ENCODE data around the gene FCMR. TPM values are rescaled to one million over a fixed set of nuclear protein-coding genes. Genes with fewer than 3 reads are reported as not detected.

FCMR gene
- total and polyA plus RNA-seq, 2 donors from 2014 or later = 1.3 to 16.7 TPM

GRCh38 chr1:206909161-206909882 is 12.4 kb downstream of the FCMR start:
- Histone ChIP-seq H3K27ac (ENCODE audit: low read depth in 2 of 2, low read length in 2 of 2) (peak overlapping the region; percentile 66 to 74), H3K9me3 (ENCODE audit: control insufficient read depth in 2 of 3, insufficient read depth in 1 of 3, low read length in 3 of 3) (no peaks in the 10 kb centered on the region), H3K4me1 (ENCODE audit: control insufficient read depth in 2 of 3, insufficient read depth in 2 of 3, low read depth in 1 of 3, low read length in 3 of 3) (peaks cover 0 to 7% (median 0%) of the 10 kb centered on the region in 3 donors), H3K27me3 (ENCODE audit: control insufficient read depth, insufficient read depth, low read length) (no peaks in the 10 kb centered on the region), H3K4me3 (ENCODE audit: low read length in 3 of 3) (peak overlapping the region; percentile 12 to 31 (median 21)), H3K36me3 (ENCODE audit: control insufficient read depth in 2 of 3, insufficient read depth in 3 of 3, low read length in 3 of 3) (no peaks in the 10 kb centered on the region), H3K9ac (ENCODE audit: low read length in 3 of 3) (peak overlapping the region in 2 of 3 donors; percentile 11 to 53)
- FAIRE-seq (no peak), DNase-seq (peak; percentile 84 to 97 (median 92))
- no peak for TF ChIP-seq CTCF (IDR thresholded peaks at IDR 0.05; ENCODE audit: borderline replicate concordance, extremely low read depth, insufficient read depth)
- intact Hi-C loops (cut with DNase I) = no loop called here

- TF ChIP-seq CTCF (IDR thresholded peaks at IDR 0.05; ENCODE audit: borderline replicate concordance, extremely low read depth, insufficient read depth) = no peak
- no peak overlapping the region for H3K27ac ChIP-seq (ENCODE audit: low read depth in 2 of 2, low read length in 2 of 2)
- intact Hi-C loops (cut with DNase I) = no loop called here
- H3K9ac ChIP-seq (ENCODE audit: low read length in 3 of 3) = no peak overlapping the region
- H3K36me3 ChIP-seq (ENCODE audit: control insufficient read depth in 2 of 3, insufficient read depth in 3 of 3, low read length in 3 of 3) = no peaks in the 10 kb centered on the region
- no peak for FAIRE-seq
- no peak for DNase-seq
- H3K9me3 ChIP-seq (ENCODE audit: control insufficient read depth in 2 of 3, insufficient read depth in 1 of 3, low read length in 3 of 3) = no peaks in the 10 kb centered on the region
- peaks cover 0 to 7% (median 0%) of the 10 kb centered on the region in 3 donors for H3K4me1 ChIP-seq (ENCODE audit: control insufficient read depth in 2 of 3, insufficient read depth in 2 of 3, low read depth in 1 of 3, low read length in 3 of 3)
- H3K27me3 ChIP-seq (ENCODE audit: control insufficient read depth, insufficient read depth, low read length) = no peaks in the 10 kb centered on the region
- no peak overlapping the region for H3K4me3 ChIP-seq (ENCODE audit: low read length in 3 of 3)
These were observed 13.7 kb downstream of the FCMR start for GRCh38 chr1:206908038-206908437.

DNA sequence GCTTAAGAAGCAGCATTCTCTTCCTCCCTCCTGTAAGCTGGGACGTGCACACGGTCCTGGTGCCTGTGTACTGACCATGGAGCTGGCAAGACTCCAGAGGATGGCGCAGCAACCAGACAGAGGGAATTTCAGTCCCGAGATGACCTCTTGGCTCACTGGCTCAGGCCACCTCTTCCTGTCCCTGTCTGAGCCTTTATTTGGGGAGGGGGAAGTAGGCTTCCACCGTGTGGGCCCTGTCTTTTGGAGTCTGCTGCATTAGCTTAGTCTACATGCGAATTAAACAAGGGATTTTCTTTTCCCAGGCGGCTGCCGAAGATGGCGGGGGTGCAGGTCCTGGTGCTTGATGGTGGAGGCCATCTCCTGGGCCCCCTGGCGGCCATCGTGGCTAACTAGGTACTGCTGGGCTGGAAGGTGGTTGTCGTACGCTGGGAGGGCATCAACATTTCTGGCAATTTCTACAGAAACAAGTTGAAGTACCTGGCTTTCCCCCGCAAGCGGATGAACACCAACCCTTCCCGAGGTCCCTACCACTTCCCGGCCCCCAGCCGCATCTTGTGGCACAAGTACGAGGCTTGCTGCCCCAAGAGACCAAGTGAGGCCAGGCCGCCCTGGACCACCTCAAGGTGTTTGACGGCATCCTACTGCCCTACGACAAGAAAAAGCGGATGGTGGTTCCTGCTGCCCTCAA is 14.3 kb downstream of the FCMR start:
- FAIRE-seq (no peak), DNase-seq (peak in 1 of 5 donors; percentile 80)
- H3K27ac ChIP-seq (ENCODE audit: low read depth in 2 of 2, low read length in 2 of 2) = no peak overlapping the region
- no peaks in the 10 kb centered on the region for H3K27me3 ChIP-seq (ENCODE audit: control insufficient read depth, insufficient read depth, low read length)
- no peak overlapping the region for H3K4me3 ChIP-seq (ENCODE audit: low read length in 3 of 3)
- H3K4me1 ChIP-seq (ENCODE audit: control insufficient read depth in 2 of 3, insufficient read depth in 2 of 3, low read depth in 1 of 3, low read length in 3 of 3) = peaks cover 0 to 7% (median 0%) of the 10 kb centered on the region in 3 donors
- no peaks in the 10 kb centered on the region for H3K36me3 ChIP-seq (ENCODE audit: control insufficient read depth in 2 of 3, insufficient read depth in 3 of 3, low read length in 3 of 3)
- TF ChIP-seq CTCF (IDR thresholded peaks at IDR 0.05; ENCODE audit: borderline replicate concordance, extremely low read depth, insufficient read depth) = peak; percentile 10
- intact Hi-C loops (cut with DNase I) = no loop called here
- no peak overlapping the region for H3K9ac ChIP-seq (ENCODE audit: low read length in 3 of 3)
- no peaks in the 10 kb centered on the region for H3K9me3 ChIP-seq (ENCODE audit: control insufficient read depth in 2 of 3, insufficient read depth in 1 of 3, low read length in 3 of 3)
